NCI-H1092 (cell line): ENCODE data around the gene EIF4B.
A peak's percentile ranks its signal among the peaks of the same experiment; 100 is the strongest.

Source experiments
- DNase-seq: peaks from one replicate; lab custom pipeline; 2025; lab: John Stamatoyannopoulos, UW

Gene EIF4B

GRCh38 chr12:53044896-53045695 is 38.8 kb downstream of the EIF4B start:
- DNase-seq: no peak

GRCh38 chr12:53045696-53046045 is 39.4 kb downstream of the EIF4B start:
- DNase-seq: no peak

GRCh38 chr12:53046655-53047220 is 40.5 kb downstream of the EIF4B start:
- no peak for DNase-seq

- DNase-seq: no peak
Measured at GRCh38 chr12:53047221-53048032, 41.2 kb downstream of the EIF4B start.

GRCh38 chr12:53048033-53048779 is 42.0 kb downstream of the EIF4B start:
- no peak for DNase-seq

- DNase-seq: no peak
Measured at GRCh38 chr12:53048780-53049401, 42.6 kb downstream of the EIF4B start.

- no peak for DNase-seq
Measured at GRCh38 chr12:53049571-53050318, 43.5 kb downstream of the EIF4B start, which contains the start of gene TNS2. TNS2 (plus strand) TSS chr12:53050065; CDS start chr12:53050186, 121 bp downstream.

GRCh38 chr12:53050426-53051057 is 44.3 kb downstream of the EIF4B start:
- no peak for DNase-seq

- no peak for DNase-seq
Measured at GRCh38 chr12:53051058-53051880, 45.0 kb downstream of the EIF4B start.

- no peak for DNase-seq
Measured at GRCh38 chr12:53051881-53052412, 45.7 kb downstream of the EIF4B start.

GRCh38 chr12:53052419-53053217 is 46.4 kb downstream of the EIF4B start:
- peak; percentile 61 for DNase-seq

GRCh38 chr12:53053218-53054111 is 47.2 kb downstream of the EIF4B start:
- no peak for DNase-seq

- peak; percentile 88 for DNase-seq
Measured at GRCh38 chr12:53054112-53054878, 48.0 kb downstream of the EIF4B start.

GRCh38 chr12:53055471-53056266 is 49.4 kb downstream of the EIF4B start:
- DNase-seq: no peak

- DNase-seq: no peak
Measured at GRCh38 chr12:53056296-53056695, 50.0 kb downstream of the EIF4B start.

- no peak for DNase-seq
Measured at GRCh38 chr12:53056901-53057300, 50.6 kb downstream of the EIF4B start.
